Measurements from ENCODE around the gene HYOU1.
"Not testable (repeated sequence)": the region's sequence is repeated elsewhere in the genome, so short reads cannot be mapped to it uniquely, and the experiment has no call there.

HYOU1 gene

GRCh38 chr11:119057000-119057769 lies at the start of gene HYOU1:
Gene HYOU1 (minus strand): TSS chr11:119057205. CDS start chr11:119056160, 1,045 bp downstream.
- TF ChIP-seq CTCF (conservative IDR thresholded peaks at IDR 0.05; ENCODE audit: low read depth, low read length) = no peak
- H3K4me2 ChIP-seq = peak within 1 kb of the TSS; percentile 85

GRCh38 chr11:119103793-119104192 lies 46.8 kb upstream of the HYOU1 start:
- H2AFZ ChIP-seq (ENCODE audit: low read depth) = no peak overlapping the region
- H3K4me2 ChIP-seq = no peak overlapping the region
- no peak for TF ChIP-seq CTCF (conservative IDR thresholded peaks at IDR 0.05; ENCODE audit: low read depth, low read length)
- no peak overlapping the region for H3K27ac ChIP-seq
- no peak overlapping the region for H3K4me3 ChIP-seq (IDR thresholded peaks at IDR 0.05; ENCODE audit: insufficient read depth, low read depth, low read length)
- no peaks in the 10 kb centered on the region for H4K20me1 ChIP-seq (ENCODE audit: insufficient read depth)
- H3K9ac ChIP-seq = no peak overlapping the region
- H3K79me2 ChIP-seq (ENCODE audit: insufficient read depth, low read depth) = peaks cover 28% of the 10 kb centered on the region
- no peaks in the 10 kb centered on the region for H3K27me3 ChIP-seq (ENCODE audit: insufficient read depth, low read depth)
- H3K36me3 ChIP-seq (ENCODE audit: insufficient read depth) = no peaks in the 10 kb centered on the region
- H3K4me1 ChIP-seq (ENCODE audit: low read depth, poor library complexity, severe bottlenecking) = peaks cover 45% of the 10 kb centered on the region

More at GRCh38 chr11:119057000-119057769, at the start of gene HYOU1:
- Histone ChIP-seq H4K20me1 (ENCODE audit: insufficient read depth) (no peaks in the 10 kb centered on the region), H3K27me3 (ENCODE audit: insufficient read depth, low read depth) (no peaks in the 10 kb centered on the region), H3K4me3 (IDR thresholded peaks at IDR 0.05; ENCODE audit: insufficient read depth, low read depth, low read length) (no peak within 1 kb of the TSS), H3K79me2 (ENCODE audit: insufficient read depth, low read depth) (peaks cover 16% of the 10 kb centered on the region; the same call in 1 of the 2 replicates), H3K27ac (peak within 1 kb of the TSS; percentile 88), H3K9ac (peak within 1 kb of the TSS; percentile 96), H3K36me3 (ENCODE audit: insufficient read depth) (no peaks in the 10 kb centered on the region), H2AFZ (ENCODE audit: low read depth) (peak within 1 kb of the TSS; percentile 55), H3K4me1 (ENCODE audit: low read depth, poor library complexity, severe bottlenecking) (peaks cover 11% of the 10 kb centered on the region)

- Histone ChIP-seq H3K9ac (peak overlapping the region; percentile 92; the same call in 1 of the 2 replicates), H3K4me1 (ENCODE audit: low read depth, poor library complexity, severe bottlenecking) (peaks cover 40% of the 10 kb centered on the region), H3K4me2 (peak overlapping the region; percentile 94; the same call in 1 of the 2 replicates), H3K27ac (peak overlapping the region; percentile 94), H3K79me2 (ENCODE audit: insufficient read depth, low read depth) (peaks cover 22% of the 10 kb centered on the region)
- not testable (repeated sequence) for H3K27me3 ChIP-seq (ENCODE audit: insufficient read depth, low read depth); H4K20me1 ChIP-seq (ENCODE audit: insufficient read depth); H3K36me3 ChIP-seq (ENCODE audit: insufficient read depth); H2AFZ ChIP-seq (ENCODE audit: low read depth); H3K4me3 ChIP-seq (IDR thresholded peaks at IDR 0.05; ENCODE audit: insufficient read depth, low read depth, low read length)
These were observed 46.2 kb upstream of the HYOU1 start for GRCh38 chr11:119103161-119103664.

GRCh38 chr11:119101759-119102423 lies 44.9 kb upstream of the HYOU1 start, which contains the start of gene DPAGT1:
Gene DPAGT1 (minus strand): TSS chr11:119101853. CDS start chr11:119101655, 198 bp downstream.
- no peaks in the 10 kb centered on the region for H3K36me3 ChIP-seq (ENCODE audit: insufficient read depth)
- peaks cover 21% of the 10 kb centered on the region; the same call in 1 of the 2 replicates for H3K79me2 ChIP-seq (ENCODE audit: insufficient read depth, low read depth)
- peak within 1 kb of the TSS; percentile 94 for H3K27ac ChIP-seq

More at GRCh38 chr11:119101759-119102423, 44.9 kb upstream of the HYOU1 start, which contains the start of gene DPAGT1:
- Histone ChIP-seq H3K4me1 (ENCODE audit: low read depth, poor library complexity, severe bottlenecking) (peaks cover 40% of the 10 kb centered on the region), H3K4me3 (IDR thresholded peaks at IDR 0.05; ENCODE audit: insufficient read depth, low read depth, low read length) (no peak within 1 kb of the TSS), H2AFZ (ENCODE audit: low read depth) (peak within 1 kb of the TSS; percentile 73), H3K9ac (peak within 1 kb of the TSS; percentile 92), H4K20me1 (ENCODE audit: insufficient read depth) (no peaks in the 10 kb centered on the region), H3K4me2 (peak within 1 kb of the TSS; percentile 94), H3K27me3 (ENCODE audit: insufficient read depth, low read depth) (no peaks in the 10 kb centered on the region)
- no peak for TF ChIP-seq CTCF (conservative IDR thresholded peaks at IDR 0.05; ENCODE audit: low read depth, low read length)

All from KMS-11 (cell line).